Common myeloid progenitor, CD34-positive (primary cell): ENCODE data around the gene OR2AG2. TPM values are rescaled to one million over a fixed set of nuclear protein-coding genes. Genes with fewer than 3 reads are reported as not detected.
"Not testable (repeated sequence)": the region's sequence is repeated elsewhere in the genome, so short reads cannot be mapped to it uniquely, and the experiment has no call there.

Experiments used
- CTCF ChIA-PET: fragments of 350-600 bp; sonication (Branson Sonifier 250); formaldehyde crosslinking; loops from one replicate; lab custom pipeline; 2021; ENCODE audit warnings: antibody characterized with exemption; lab: Charles Lee
- POLR2A ChIA-PET: fragments of 350-600 bp; sonication (Branson Sonifier 250); formaldehyde crosslinking; loops from one replicate; lab custom pipeline; 2021; ENCODE audit warnings: antibody characterized with exemption; lab: Charles Lee
- DNase-seq, 3 donors: peaks; one replicate each; pipeline versions ENCODE4 v3.0.0 to v3.0.0-alpha.2; 2013
- H3K27ac ChIP-seq, 2 experiments: 1 replicate in 1 of 2; 2 replicates in 1 of 2; pipeline ENCODE4 v1.7.0; 2013; ENCODE audit warnings: inconsistent platforms in 2 of 2, low read length in 2 of 2, mild to moderate bottlenecking in 2 of 2, low read depth in 1 of 2, moderate library complexity in 1 of 2; ENCODE audit not compliant: severe bottlenecking in 2 of 2, insufficient read depth in 1 of 2, poor library complexity in 1 of 2
- H3K27me3 ChIP-seq, 5 experiments: replicated peaks in 2 of 5; 1 replicate in 3 of 5; 2 replicates in 2 of 5; pipeline versions ENCODE4 v1.6.1 to v1.7.0; 2013; ENCODE audit warnings: low read length in 4 of 5, mild to moderate bottlenecking in 2 of 5, moderate library complexity in 2 of 5, inconsistent platforms in 1 of 5; ENCODE audit not compliant: insufficient read depth in 5 of 5, control insufficient read depth in 4 of 5
- H3K36me3 ChIP-seq, 4 experiments: 1 replicate in 2 of 4; 2 replicates in 2 of 4; pipeline versions ENCODE4 v1.6.1 to v1.7.0; 2013; ENCODE audit warnings: low read length in 3 of 4, control low read depth in 1 of 4, mild to moderate bottlenecking in 1 of 4; ENCODE audit not compliant: control insufficient read depth in 4 of 4, insufficient read depth in 4 of 4
- H3K4me1 ChIP-seq, 4 experiments: 1 replicate in 3 of 4; 2 replicates in 1 of 4; pipeline versions ENCODE4 v1.6.1 to v1.7.1; 2013; ENCODE audit warnings: low read length in 3 of 4, mild to moderate bottlenecking in 3 of 4, control low read depth in 1 of 4, inconsistent platforms in 1 of 4, moderate library complexity in 1 of 4; ENCODE audit not compliant: control insufficient read depth in 4 of 4, insufficient read depth in 4 of 4; ENCODE audit errors: control extremely low read depth in 1 of 4
- H3K4me3 ChIP-seq, 7 experiments: 1 replicate in 4 of 7; 2 replicates in 3 of 7; pipeline versions ENCODE4 v1.5.1 to v1.7.0; 2013; ENCODE audit warnings: mild to moderate bottlenecking in 7 of 7, low read length in 6 of 7, moderate library complexity in 6 of 7, inconsistent platforms in 2 of 7, low read depth in 2 of 7, control low read depth in 1 of 7; ENCODE audit not compliant: insufficient read depth in 4 of 7, control insufficient read depth in 1 of 7; ENCODE audit errors: extremely low read depth in 1 of 7
- H3K9me3 ChIP-seq, 5 experiments: 1 replicate in 4 of 5; 2 replicates in 1 of 5; pipeline versions ENCODE4 v1.6.1 to v1.7.1; 2013; ENCODE audit warnings: low read length in 4 of 5, mild to moderate bottlenecking in 2 of 5, inconsistent platforms in 1 of 5, low read depth in 1 of 5, moderate library complexity in 1 of 5; ENCODE audit not compliant: control insufficient read depth in 4 of 5, insufficient read depth in 2 of 5; ENCODE audit errors: control extremely low read depth in 1 of 5
- WGBS: methylation state at CpG from one replicate; pipeline ENCODE4 v1.1.5; 2013; ENCODE audit not compliant: insufficient coverage; 5-methylcytosine and 5-hydroxymethylcytosine counted together
- polyA plus RNA-seq: library from polyadenylated mRNA; unstranded; fragments of 120-200 nt; gene quantifications from one replicate; pipeline ENCODE4 v1.2.1, GENCODE V29; 2013

OR2AG2 gene, protein sequence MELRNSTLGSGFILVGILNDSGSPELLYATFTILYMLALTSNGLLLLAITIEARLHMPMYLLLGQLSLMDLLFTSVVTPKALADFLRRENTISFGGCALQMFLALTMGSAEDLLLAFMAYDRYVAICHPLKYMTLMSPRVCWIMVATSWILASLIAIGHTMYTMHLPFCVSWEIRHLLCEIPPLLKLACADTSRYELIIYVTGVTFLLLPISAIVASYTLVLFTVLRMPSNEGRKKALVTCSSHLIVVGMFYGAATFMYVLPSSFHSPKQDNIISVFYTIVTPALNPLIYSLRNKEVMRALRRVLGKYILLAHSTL
- 0.22 TPM for polyA plus RNA-seq

- POLR2A ChIA-PET = no interaction called here
- 82% methylated on average over 3 of the region's 4 CpGs for WGBS
These were observed at the start of gene OR2AG2 for GRCh38 chr11:6771926-6772893. TSS of gene OR2AG2 (minus strand) at chr11:6771976. CDS start at chr11:6768957, 3,019 bp downstream.

GRCh38 chr11:6818967-6819366, 47.2 kb upstream of the OR2AG2 start:
- H3K4me3 ChIP-seq = no peak overlapping the region
- H3K36me3 ChIP-seq = no peaks in the 10 kb centered on the region
- no peak for DNase-seq
- H3K4me1 ChIP-seq = no peaks in the 10 kb centered on the region
- peaks cover 0 to 2% (median 0%) of the 10 kb centered on the region in 5 experiments for H3K27me3 ChIP-seq
- peaks cover 0 to 17% (median 13%) of the 10 kb centered on the region in 5 experiments for H3K9me3 ChIP-seq
- WGBS = 100% methylated on average over 4 of the region's 5 CpGs
- ChIA-PET CTCF (interaction anchor here (1.2 kb wide), 1 partner anchor 13 kb away, joined by 3 read pairs; no protein-coding TSS in a partner anchor), POLR2A (interaction anchor here (0.6 kb wide), 1 partner anchor 24 kb away, joined by 4 read pairs; no protein-coding TSS in a partner anchor)
- H3K27ac ChIP-seq = no peak overlapping the region

More at GRCh38 chr11:6771926-6772893, at the start of gene OR2AG2:
- Histone ChIP-seq H3K9me3 (no peaks in the 10 kb centered on the region), H3K4me3 (no peak within 1 kb of the TSS), H3K36me3 (no peaks in the 10 kb centered on the region), H3K27ac (peak within 1 kb of the TSS in 1 of 2 experiments; percentile 67), H3K27me3 (no peaks in the 10 kb centered on the region), H3K4me1 (peaks cover 3 to 10% (median 9%) of the 10 kb centered on the region in 4 experiments)
- peak; percentile 67 to 92 (median 88) for DNase-seq
- CTCF ChIA-PET = interaction anchor here (0.7 to 2.9 kb wide), 6 partner anchors 13 to 89 kb away, joined by 3 to 8 read pairs (median 3); partner anchors contain the start of gene MRPL17

GRCh38 chr11:6817694-6818093, 45.9 kb upstream of the OR2AG2 start:
- no peak overlapping the region for H3K4me3 ChIP-seq
- H3K9me3 ChIP-seq = peaks cover 1 to 17% (median 13%) of the 10 kb centered on the region in 5 experiments
- WGBS = 100% methylated on average over 1 of the region's 1 CpG
- ChIA-PET POLR2A (no interaction called here), CTCF (interaction anchor here (0.7 kb wide), 1 partner anchor 10 kb away, joined by 3 read pairs; no protein-coding TSS in a partner anchor)
- no peaks in the 10 kb centered on the region for H3K4me1 ChIP-seq
- H3K27ac ChIP-seq = no peak overlapping the region
- no peaks in the 10 kb centered on the region for H3K36me3 ChIP-seq
- no peak for DNase-seq
- H3K27me3 ChIP-seq = peaks cover 0 to 5% (median 0%) of the 10 kb centered on the region in 5 experiments

DNA sequence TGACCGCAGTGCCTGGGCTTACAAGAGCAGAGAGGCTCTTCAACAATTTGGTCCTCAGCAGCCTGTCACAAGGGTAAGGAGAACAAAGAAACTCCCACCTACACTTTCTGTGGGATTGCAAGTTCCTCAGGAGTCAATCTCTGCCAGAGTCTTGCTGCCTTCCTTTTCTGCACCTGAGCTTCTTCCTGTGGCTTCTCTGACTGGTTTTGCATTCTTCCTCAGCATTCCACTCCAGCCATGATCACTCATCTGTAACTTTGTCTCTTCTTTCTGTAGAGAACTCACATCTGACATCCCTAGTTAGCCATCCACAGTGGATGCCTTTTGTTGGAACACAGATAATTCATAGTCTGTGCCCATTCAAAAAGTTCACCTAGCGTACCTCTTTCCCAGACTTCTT, 41.9 kb upstream of the OR2AG2 start:
- H3K27me3 ChIP-seq = peaks cover 0 to 3% (median 0%) of the 10 kb centered on the region in 5 experiments
- no peak for DNase-seq
- POLR2A ChIA-PET = no interaction called here
- WGBS = 88% methylated on average over 2 of the region's 2 CpGs
- H3K4me3 ChIP-seq = no peak overlapping the region
- H3K27ac ChIP-seq = no peak overlapping the region
- no peaks in the 10 kb centered on the region for H3K36me3 ChIP-seq
- CTCF ChIA-PET = no interaction called here
- peaks cover 0 to 8% (median 6%) of the 10 kb centered on the region in 5 experiments for H3K9me3 ChIP-seq
- no peaks in the 10 kb centered on the region for H3K4me1 ChIP-seq

GRCh38 chr11:6812390-6813005, 40.7 kb upstream of the OR2AG2 start:
- ChIA-PET POLR2A (no interaction called here), CTCF (interaction anchor here (1.0 to 1.5 kb wide), 8 partner anchors 12 to 878 kb away, joined by 3 to 6 read pairs (median 3); no protein-coding TSS in a partner anchor)
- Histone ChIP-seq H3K27ac (no peak overlapping the region), H3K36me3 (no peaks in the 10 kb centered on the region), H3K4me1 (no peaks in the 10 kb centered on the region), H3K9me3 (peaks cover 0 to 4% (median 0%) of the 10 kb centered on the region in 5 experiments), H3K27me3 (peaks cover 0 to 3% (median 0%) of the 10 kb centered on the region in 5 experiments), H3K4me3 (no peak overlapping the region)
- peak; percentile 39 to 68 (median 54) for DNase-seq
- 23% methylated on average over 4 of the region's 6 CpGs for WGBS

DNA sequence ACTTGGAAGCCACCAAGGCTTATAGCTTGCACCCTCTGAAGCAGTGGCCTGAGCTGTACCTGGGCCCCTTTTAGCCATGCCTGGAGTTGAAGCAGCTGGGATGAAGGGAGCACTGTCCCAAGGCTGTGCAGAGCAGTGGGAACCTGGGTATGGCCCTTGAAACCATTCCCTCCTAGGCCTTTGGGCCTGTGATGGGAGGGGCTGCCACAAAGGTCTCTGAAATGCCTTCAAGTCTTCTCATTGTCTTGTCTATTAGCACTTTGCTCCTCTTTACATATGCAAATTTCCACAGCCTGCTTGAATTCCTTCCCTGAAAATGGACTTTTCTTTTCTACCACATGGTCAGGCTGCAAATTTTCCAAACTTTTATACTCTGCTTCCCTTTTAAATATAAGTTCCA, 29.3 kb upstream of the OR2AG2 start:
- H3K36me3 ChIP-seq, POLR2A ChIA-PET, H3K9me3 ChIP-seq, H3K4me1 ChIP-seq, DNase-seq, H3K4me3 ChIP-seq, H3K27me3 ChIP-seq, H3K27ac ChIP-seq: not testable (repeated sequence)
- CTCF ChIA-PET = interaction anchor here (1.9 kb wide), 1 partner anchor 11 kb away, joined by 5 read pairs; no protein-coding TSS in a partner anchor
